Dedifferentiated amniotic fluid mesenchymal stem cell (primary cell): ENCODE results near the gene SEC63.
"Not testable (repeated sequence)": the region's sequence is repeated elsewhere in the genome, so short reads cannot be mapped to it uniquely, and the experiment has no call there.

Experiments used
- DNase-seq: peaks from one replicate; pipeline ENCODE4 v3.0.0-alpha.2; 2016; ENCODE audit errors: extremely low spot score

Gene SEC63

GRCh38 chr6:107957909-107958688, at the start of gene SEC63:
Gene SEC63 (minus strand): TSS chr6:107958208. CDS start chr6:107958009, 199 bp downstream.
- peak; percentile 97 for DNase-seq

DNA sequence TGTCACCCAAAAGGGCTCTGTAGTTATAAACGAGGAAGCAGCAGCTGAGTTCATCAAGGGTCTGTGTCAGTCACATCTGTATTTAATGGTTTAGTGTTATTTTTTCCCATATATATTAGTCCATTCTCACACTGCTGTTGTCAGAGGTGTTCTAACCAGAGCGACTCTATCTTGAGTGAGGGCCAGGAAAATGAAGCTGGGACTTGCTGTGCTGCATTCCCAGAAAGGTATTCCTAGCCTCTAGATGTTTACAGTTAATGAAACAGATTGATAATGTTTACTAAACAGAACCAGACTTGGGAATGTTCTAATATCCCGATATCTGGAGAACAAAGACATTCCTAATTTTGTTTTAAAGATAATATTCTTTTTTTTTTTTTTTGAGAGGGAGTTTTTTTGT, 48.0 kb upstream of the SEC63 start:
- no peak for DNase-seq

- DNase-seq, result no peak
Observed at GRCh38 chr6:108004861-108005260, 46.9 kb upstream of the SEC63 start.

DNA sequence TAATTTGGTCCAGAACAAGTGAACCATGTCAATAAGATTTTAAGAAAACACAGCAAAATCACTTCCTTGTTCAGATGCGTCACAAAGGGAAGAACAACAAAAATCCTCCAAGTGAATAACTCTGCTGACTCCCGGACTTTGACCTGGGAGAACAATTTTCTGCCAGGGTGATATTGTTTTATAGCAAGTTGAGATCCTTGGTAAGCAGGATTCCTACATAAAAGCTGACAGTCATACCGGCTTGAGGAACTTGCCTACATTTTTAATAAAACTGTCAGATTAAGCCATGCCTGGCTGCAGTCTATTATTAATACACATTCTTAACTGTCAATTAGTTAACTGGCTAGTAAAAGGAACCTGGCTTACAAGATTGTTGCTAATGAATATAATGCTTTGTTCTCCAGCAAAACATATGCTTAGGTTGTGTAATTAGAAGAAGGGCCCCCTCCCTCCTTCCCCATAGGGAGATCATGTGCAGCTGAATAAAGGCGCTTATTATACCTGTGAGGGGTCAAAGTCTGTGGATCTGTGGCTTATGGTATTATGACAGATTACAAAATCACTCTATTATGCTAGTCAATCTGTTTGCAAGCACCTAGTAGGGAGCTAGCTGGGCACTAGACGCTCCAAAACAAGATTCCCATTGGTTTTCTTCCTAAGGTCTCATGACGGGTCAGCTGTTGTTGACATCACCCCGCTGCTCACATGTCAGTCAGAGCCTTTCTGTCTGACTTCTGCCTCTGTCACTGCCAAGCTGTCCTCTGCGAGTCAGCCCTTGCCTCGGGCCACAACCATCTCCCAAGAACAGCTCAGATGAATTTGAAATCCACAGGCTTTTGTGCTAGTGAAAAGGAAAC, 44.6 kb upstream of the SEC63 start:
- DNase-seq, result peak; percentile 21

GRCh38 chr6:108001696-108002231, 43.8 kb upstream of the SEC63 start:
- DNase-seq, result no peak

DNA sequence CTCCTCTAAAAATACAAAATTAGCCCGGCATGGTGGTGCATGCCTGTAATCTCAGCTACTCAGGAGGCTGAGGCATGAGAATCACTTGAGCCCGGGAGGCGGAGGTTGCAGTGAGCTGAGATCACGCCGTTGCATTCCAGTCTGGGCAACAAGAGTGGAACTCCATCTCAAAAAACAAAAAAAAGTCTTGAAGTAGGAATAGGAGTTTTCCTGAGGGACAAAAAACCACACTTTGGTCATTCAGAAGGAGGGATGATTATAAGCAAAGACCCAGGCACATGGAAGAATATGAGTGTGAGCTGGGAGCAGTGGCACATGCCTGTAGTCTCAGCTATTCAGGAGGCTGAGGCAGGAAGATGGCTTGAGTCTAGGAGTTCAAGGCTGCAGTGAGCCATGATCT, 42.3 kb upstream of the SEC63 start:
- DNase-seq, result not testable (repeated sequence)

- DNase-seq, result no peak
Observed at GRCh38 chr6:107999341-107999740, 41.3 kb upstream of the SEC63 start.

- no peak for DNase-seq
Observed at GRCh38 chr6:107991772-107992550, 34.0 kb upstream of the SEC63 start.

- DNase-seq, result no peak
Observed at GRCh38 chr6:107991061-107991460, 33.1 kb upstream of the SEC63 start.

DNA sequence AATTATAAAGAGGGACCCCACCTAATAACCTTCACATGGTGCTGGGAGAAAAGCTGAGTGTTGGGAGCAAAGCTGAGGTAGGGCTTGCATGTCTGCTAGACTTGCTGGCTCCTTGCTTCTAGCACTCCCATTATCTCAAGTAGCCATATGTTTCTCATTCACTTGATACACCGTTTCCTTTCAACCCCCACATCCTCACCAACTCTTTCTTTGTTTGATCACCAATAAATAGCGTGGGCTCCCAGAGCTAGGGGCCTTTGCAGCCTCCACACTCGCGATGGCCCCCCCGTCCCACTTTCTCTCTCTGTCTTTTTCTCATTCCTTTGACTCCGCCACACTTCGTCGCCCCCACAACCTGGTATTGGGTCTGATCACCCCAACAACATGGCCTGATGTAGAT, 32.6 kb upstream of the SEC63 start:
- DNase-seq, result not testable (repeated sequence)

DNA sequence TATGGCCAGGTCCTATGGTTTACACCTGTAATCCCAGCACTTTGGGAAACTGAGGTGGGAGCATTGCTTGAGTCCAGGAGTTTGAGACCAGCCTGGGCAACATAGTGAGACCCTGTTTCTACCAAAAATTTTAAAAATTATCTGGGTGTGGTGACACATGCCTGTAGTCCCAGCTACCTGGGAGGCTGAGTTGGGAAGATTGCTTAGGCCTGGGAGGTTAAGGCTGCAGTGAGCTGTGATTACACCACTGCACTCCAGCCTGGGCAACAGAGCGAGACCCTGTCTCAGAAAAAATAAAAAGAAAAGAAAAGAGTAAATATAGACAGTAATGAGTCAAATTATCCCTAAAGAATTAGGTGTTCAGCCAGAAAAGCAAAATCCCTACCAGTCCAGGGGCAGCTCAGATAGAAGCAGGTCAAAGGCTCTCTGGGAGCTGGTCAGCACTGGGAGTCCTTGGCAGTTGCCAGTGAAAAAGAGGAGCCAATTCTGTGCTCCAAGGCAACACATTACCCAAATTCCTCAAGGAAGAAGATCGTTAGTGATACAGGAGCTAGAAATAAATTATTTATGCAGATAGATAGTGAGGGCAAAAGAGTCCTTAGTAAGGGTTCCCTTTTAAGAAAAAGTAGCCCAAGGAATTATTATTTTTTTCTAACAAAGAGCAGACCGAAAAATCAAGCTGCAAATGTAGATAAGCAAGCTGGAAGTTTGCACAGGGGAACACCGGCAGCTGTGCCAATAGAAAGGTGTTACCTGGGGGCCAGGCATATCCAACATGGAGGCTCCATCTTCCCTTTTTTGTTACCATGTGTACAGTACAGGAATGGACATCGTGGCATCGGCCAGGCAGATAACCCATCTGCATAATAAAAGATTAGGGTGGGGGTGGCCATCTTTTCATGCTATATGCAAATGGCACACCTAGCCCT, 31.4 kb upstream of the SEC63 start:
- DNase-seq, result no peak

DNA sequence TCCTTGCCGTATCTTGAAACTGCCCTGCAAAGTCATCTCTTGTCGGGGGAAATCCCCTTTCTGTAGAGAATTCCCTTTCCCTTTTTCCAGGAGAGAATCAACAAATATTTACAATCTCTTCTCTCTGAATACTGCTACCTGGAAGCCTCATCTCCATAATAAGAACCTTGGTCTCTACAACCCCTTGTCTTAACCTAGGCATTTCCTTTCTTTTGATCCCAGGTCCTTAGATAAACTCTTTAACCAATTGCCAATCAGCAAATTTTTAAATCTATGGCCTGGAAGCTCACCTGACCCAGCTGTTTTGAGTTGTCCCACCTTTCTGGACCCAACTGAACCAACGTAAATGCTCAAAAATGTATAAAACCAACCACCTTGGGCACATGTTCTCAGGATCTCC, 30.6 kb upstream of the SEC63 start:
- no peak for DNase-seq

DNA sequence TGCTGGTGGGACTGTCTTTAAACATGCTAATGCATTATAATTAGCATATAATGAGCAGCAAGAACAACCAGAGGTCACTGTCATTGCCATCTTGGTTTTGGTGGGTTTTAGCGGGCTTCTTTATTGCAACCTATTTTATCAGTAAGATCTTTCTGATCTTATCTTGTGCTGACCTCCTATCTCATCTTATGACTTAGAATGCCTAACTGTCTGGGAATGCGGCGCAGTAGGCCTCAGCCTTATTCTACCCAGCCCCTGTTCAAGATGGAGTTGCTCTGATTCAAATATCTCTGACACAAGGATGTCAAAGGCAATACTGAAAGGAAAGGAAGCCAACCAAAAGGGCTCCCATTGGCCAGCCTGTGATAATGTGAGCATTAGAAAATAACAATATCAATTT, 29.8 kb upstream of the SEC63 start:
- no peak for DNase-seq

GRCh38 chr6:107985701-107986100, 27.7 kb upstream of the SEC63 start:
- no peak for DNase-seq

DNA sequence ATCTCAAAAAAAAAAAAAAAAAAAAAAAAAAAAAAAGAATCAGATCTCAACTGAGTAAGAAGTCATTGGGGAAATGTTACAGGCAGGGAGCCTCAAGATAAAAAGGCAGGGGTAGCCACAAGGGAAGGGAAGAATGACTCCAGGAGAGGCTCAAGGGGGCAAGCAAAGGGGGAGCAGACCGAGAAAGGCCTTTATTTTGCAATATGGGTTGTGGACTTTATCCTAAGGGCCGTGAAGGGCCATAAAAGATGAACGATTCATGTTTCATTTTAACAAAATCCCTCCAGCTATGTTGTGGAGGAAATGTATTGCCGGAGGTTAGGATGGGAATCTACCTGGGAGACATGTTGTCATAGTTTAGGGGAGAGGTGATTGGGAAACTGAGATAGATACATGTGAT, 25.8 kb upstream of the SEC63 start:
- no peak for DNase-seq

DNA sequence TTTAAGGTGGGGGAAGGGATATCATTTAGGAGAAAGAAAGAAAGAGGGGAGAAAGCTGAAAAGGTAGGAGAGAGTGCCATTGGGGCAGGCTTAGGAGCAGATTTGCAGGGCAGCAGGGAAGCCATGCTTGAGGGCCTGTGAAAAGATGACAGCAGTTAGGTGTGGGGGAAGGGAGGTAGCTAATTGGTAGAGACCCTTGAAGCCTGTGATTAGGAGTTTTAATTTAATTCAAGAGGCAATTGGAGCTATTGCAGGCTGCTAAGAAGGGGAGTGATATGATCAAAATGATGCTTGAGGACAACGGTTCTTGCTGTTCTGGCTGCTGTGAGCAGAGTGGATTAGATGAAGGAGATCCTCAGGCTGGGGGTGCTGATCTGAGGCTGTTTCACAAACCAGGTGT, 24.5 kb upstream of the SEC63 start:
- DNase-seq, result no peak

GRCh38 chr6:107981695-107982094, 23.7 kb upstream of the SEC63 start:
- DNase-seq, result no peak

- peak; percentile 66 for DNase-seq
Observed at GRCh38 chr6:107977283-107977682, 19.3 kb upstream of the SEC63 start.

- DNase-seq, result no peak
Observed at GRCh38 chr6:107976155-107976783, 18.3 kb upstream of the SEC63 start.

- DNase-seq, result no peak
Observed at GRCh38 chr6:107973594-107973993, 15.6 kb upstream of the SEC63 start.
